Stomach (tissue), 4 donors: ENCODE results near the gene CAMK2N2.

Experiments
- POLR2A ChIP-seq, 4 donors: fragments of 450-650 bp; IDR thresholded peaks; one replicate each; pipeline ENCODE4 v1.6.1; 2016; ENCODE audit warnings: antibody characterized with exemption in 4 of 4, control low read depth in 2 of 4, mild to moderate bottlenecking in 1 of 4, moderate library complexity in 1 of 4
- TF ChIP-seq, protein P1 (sequence below), 7 experiments: fragments of 450-650 bp in 4 of 7; fragments of 200-600 bp in 3 of 7; sonication (generic) in 3 of 7; IDR thresholded peaks; one replicate each; pipeline ENCODE4 v1.5.1; 2016 to 2019; ENCODE audit warnings: antibody characterized with exemption in 7 of 7, control low read depth in 2 of 7, mild to moderate bottlenecking in 1 of 7

GRCh38 chr3:184218814-184219213, 42.5 kb downstream of the CAMK2N2 start:
- TF ChIP-seq, protein P1, sequence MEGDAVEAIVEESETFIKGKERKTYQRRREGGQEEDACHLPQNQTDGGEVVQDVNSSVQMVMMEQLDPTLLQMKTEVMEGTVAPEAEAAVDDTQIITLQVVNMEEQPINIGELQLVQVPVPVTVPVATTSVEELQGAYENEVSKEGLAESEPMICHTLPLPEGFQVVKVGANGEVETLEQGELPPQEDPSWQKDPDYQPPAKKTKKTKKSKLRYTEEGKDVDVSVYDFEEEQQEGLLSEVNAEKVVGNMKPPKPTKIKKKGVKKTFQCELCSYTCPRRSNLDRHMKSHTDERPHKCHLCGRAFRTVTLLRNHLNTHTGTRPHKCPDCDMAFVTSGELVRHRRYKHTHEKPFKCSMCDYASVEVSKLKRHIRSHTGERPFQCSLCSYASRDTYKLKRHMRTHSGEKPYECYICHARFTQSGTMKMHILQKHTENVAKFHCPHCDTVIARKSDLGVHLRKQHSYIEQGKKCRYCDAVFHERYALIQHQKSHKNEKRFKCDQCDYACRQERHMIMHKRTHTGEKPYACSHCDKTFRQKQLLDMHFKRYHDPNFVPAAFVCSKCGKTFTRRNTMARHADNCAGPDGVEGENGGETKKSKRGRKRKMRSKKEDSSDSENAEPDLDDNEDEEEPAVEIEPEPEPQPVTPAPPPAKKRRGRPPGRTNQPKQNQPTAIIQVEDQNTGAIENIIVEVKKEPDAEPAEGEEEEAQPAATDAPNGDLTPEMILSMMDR (IDR thresholded peaks at IDR 0.05): no peak
- TF ChIP-seq POLR2A (IDR thresholded peaks at IDR 0.05): no peak
